H1 (cell line): ENCODE data around the gene SFRP2. TPM values are rescaled to one million over a fixed set of nuclear protein-coding genes. Genes with fewer than 3 reads are reported as not detected.

ENCODE experiments used
- CTCF ChIA-PET: fragments of 300-600 bp; sonication (Branson Sonifier 250); formaldehyde crosslinking; loops from one replicate; lab custom pipeline; 2021; ENCODE audit not compliant: partially characterized antibody; lab: Charles Lee
- POLR2A ChIA-PET: fragments of 300-600 bp; sonication (Branson Sonifier 250); formaldehyde crosslinking; loops from one replicate; lab custom pipeline; 2021; ENCODE audit warnings: inconsistent platforms; ENCODE audit not compliant: partially characterized antibody; lab: Charles Lee
- DNase-seq, 2 experiments: peaks; one replicate each; pipeline versions ENCODE4 v3.0.0 to v3.0.0-alpha.2; 2010 to 2022; ENCODE audit warnings: low spot score in 2 of 2, low read depth in 1 of 2, mixed read lengths in 1 of 2
- FAIRE-seq: peaks from 2 replicates; lab custom pipeline; 2011; peaks lifted over from hg19 to GRCh38; lab: Jason Lieb, UNC
- H2AFZ ChIP-seq: 2 replicates; pipeline ENCODE4 v1.8.1; 2012; ENCODE audit warnings: low read length, inconsistent platforms
- H2AK5ac ChIP-seq: 2 replicates; pipeline ENCODE4 v1.6.1; 2013; ENCODE audit warnings: low read depth, low read length
- H2BK120ac ChIP-seq: replicated peaks from 2 replicates; pipeline ENCODE3; 2013; ENCODE audit warnings: low read depth, low read length, inconsistent platforms
- H2BK12ac ChIP-seq: 2 replicates; pipeline ENCODE4 v1.6.1; 2013; ENCODE audit warnings: low read depth, low read length
- H2BK15ac ChIP-seq: 2 replicates; pipeline ENCODE4 v1.6.1; 2013; ENCODE audit warnings: low read length
- H2BK20ac ChIP-seq: 2 replicates; pipeline ENCODE4 v1.6.1; 2013; ENCODE audit warnings: low read length
- H2BK5ac ChIP-seq: 2 replicates; pipeline ENCODE4 v1.6.1; 2013; ENCODE audit warnings: low read depth, low read length
- H3K14ac ChIP-seq: 2 replicates; pipeline ENCODE4 v1.6.1; 2013; ENCODE audit warnings: inconsistent platforms; ENCODE audit not compliant: insufficient read length
- H3K18ac ChIP-seq: 2 replicates; pipeline ENCODE4 v1.6.1; 2013; ENCODE audit warnings: low read length; ENCODE audit errors: extremely low read depth
- H3K23ac ChIP-seq: 2 replicates; pipeline ENCODE4 v1.6.1; 2013; ENCODE audit warnings: inconsistent platforms; ENCODE audit not compliant: insufficient read length
- H3K23me2 ChIP-seq: 2 replicates; pipeline ENCODE4 v1.6.1; 2013; ENCODE audit warnings: low read depth, low read length
- H3K27ac ChIP-seq: 2 replicates; pipeline ENCODE4 v1.6.1; 2011; ENCODE audit warnings: low read depth, low read length, inconsistent platforms
- H3K27me3 ChIP-seq, 4 experiments: replicated peaks in 1 of 4; 1 replicate in 1 of 4; 2 replicates in 3 of 4; pipeline versions ENCODE4 v1.6.1 to v1.8.1; 2011 to 2013; ENCODE audit warnings: low read length in 3 of 4, mild to moderate bottlenecking in 3 of 4, inconsistent platforms in 2 of 4, mixed read lengths in 2 of 4, moderate library complexity in 1 of 4; ENCODE audit not compliant: control insufficient read depth in 3 of 4, insufficient read depth in 3 of 4; ENCODE audit errors: extremely low read depth in 1 of 4
- H3K36me3 ChIP-seq, 4 experiments: 2 replicates each; pipeline versions ENCODE4 v1.6.1 to v1.8.1; 2011 to 2013; ENCODE audit warnings: mild to moderate bottlenecking in 4 of 4, low read length in 3 of 4, moderate library complexity in 2 of 4, control low read depth in 1 of 4, inconsistent platforms in 1 of 4; ENCODE audit not compliant: insufficient read depth in 4 of 4, control insufficient read depth in 2 of 4
- H3K4ac ChIP-seq: replicated peaks from 2 replicates; pipeline ENCODE3; 2013; ENCODE audit warnings: low read length, low read depth, mixed read lengths, inconsistent platforms; ENCODE audit not compliant: insufficient read length
- H3K4me1 ChIP-seq, 4 experiments: replicated peaks in 1 of 4; 1 replicate in 1 of 4; 2 replicates in 3 of 4; pipeline versions ENCODE4 v1.6.1 to v1.8.1; 2011 to 2013; ENCODE audit warnings: low read length in 3 of 4, inconsistent platforms in 2 of 4, mixed read lengths in 1 of 4; ENCODE audit not compliant: insufficient read depth in 4 of 4, control insufficient read depth in 3 of 4
- H3K4me2 ChIP-seq, 2 experiments: 2 replicates each; pipeline versions ENCODE4 v1.6.1 to v1.8.1; 2011 to 2013; ENCODE audit warnings: low read depth in 2 of 2, low read length in 2 of 2, control low read depth in 1 of 2, inconsistent platforms in 1 of 2, mild to moderate bottlenecking in 1 of 2; ENCODE audit not compliant: insufficient read depth in 1 of 2
- H3K4me3 ChIP-seq, 4 experiments: fragments of 200-600, 300-600 bp in 1 of 4; sonication (generic), shearing (Covaris generic), sonication (Bioruptor Twin) in 1 of 4; 2 replicates each; pipeline versions ENCODE4 v1.5.1 to v1.8.1; 2011 to 2016; ENCODE audit warnings: low read length in 4 of 4, low read depth in 3 of 4, control low read depth in 2 of 4, inconsistent platforms in 2 of 4, mild to moderate bottlenecking in 2 of 4, mixed read lengths in 1 of 4, moderate library complexity in 1 of 4; ENCODE audit not compliant: insufficient read depth in 2 of 4; ENCODE audit errors: extremely low read depth in 1 of 4
- H3K56ac ChIP-seq: replicated peaks from 2 replicates; pipeline ENCODE3; 2013; ENCODE audit warnings: low read depth, mild to moderate bottlenecking, mixed read lengths, low read length, inconsistent platforms; ENCODE audit not compliant: insufficient read length
- H3K79me1 ChIP-seq: 2 replicates; pipeline ENCODE4 v1.6.1; 2013; ENCODE audit warnings: low read depth, low read length, control low read depth
- H3K79me2 ChIP-seq, 2 experiments: 2 replicates each; pipeline versions ENCODE4 v1.6.1 to v1.8.1; 2012 to 2013; ENCODE audit warnings: low read length in 2 of 2, mild to moderate bottlenecking in 2 of 2, inconsistent platforms in 1 of 2; ENCODE audit not compliant: insufficient read depth in 2 of 2, control insufficient read depth in 1 of 2
- H3K9ac ChIP-seq, 4 experiments: replicated peaks in 1 of 4; 1 replicate in 1 of 4; 2 replicates in 3 of 4; pipeline versions ENCODE4 v1.6.1 to v1.8.1; 2011 to 2013; ENCODE audit warnings: low read depth in 3 of 4, low read length in 3 of 4, control low read depth in 2 of 4, mild to moderate bottlenecking in 2 of 4, moderate library complexity in 2 of 4, inconsistent platforms in 1 of 4; ENCODE audit errors: extremely low read depth in 1 of 4
- H3K9me3 ChIP-seq, 2 experiments: 2 replicates each; pipeline versions ENCODE4 v1.6.1 to v1.8.1; 2012 to 2013; ENCODE audit warnings: mild to moderate bottlenecking in 2 of 2, moderate library complexity in 2 of 2, control low read depth in 1 of 2, inconsistent platforms in 1 of 2, low read depth in 1 of 2, low read length in 1 of 2, mixed read lengths in 1 of 2; ENCODE audit not compliant: insufficient read depth in 2 of 2
- H4K20me1 ChIP-seq, 2 experiments: replicated peaks in 1 of 2; 2 replicates each; pipeline versions ENCODE3 to v1.8.1; 2011 to 2013; ENCODE audit warnings: inconsistent platforms in 2 of 2, low read length in 2 of 2, mild to moderate bottlenecking in 1 of 2; ENCODE audit not compliant: insufficient read depth in 2 of 2, control insufficient read depth in 1 of 2
- H4K5ac ChIP-seq: 2 replicates; pipeline ENCODE4 v1.6.1; 2013; ENCODE audit warnings: low read length, low read depth, mixed read lengths, inconsistent platforms; ENCODE audit not compliant: insufficient read length
- H4K8ac ChIP-seq: 2 replicates; pipeline ENCODE4 v1.8.0; 2013; ENCODE audit warnings: mild to moderate bottlenecking, moderate library complexity, low read length, inconsistent platforms; ENCODE audit not compliant: insufficient read depth; ENCODE audit errors: extremely low read depth
- H4K91ac ChIP-seq: replicated peaks from 2 replicates; pipeline ENCODE3; 2013; ENCODE audit warnings: low read length, mixed read lengths, inconsistent platforms; ENCODE audit not compliant: insufficient read length
- CEBPB ChIP-seq: IDR thresholded peaks from 2 replicates; pipeline ENCODE4 v1.6.1; 2012; ENCODE audit warnings: low read depth, low read length
- SP1 ChIP-seq: IDR thresholded peaks from 2 replicates; pipeline ENCODE4 v1.6.1; 2011; ENCODE audit warnings: low read depth, low read length
- polyA plus RNA-seq, 7 experiments: library from polyadenylated mRNA; depleted of rRNA in 3 of 7; stranded (reverse) in 5 of 7; unstranded in 2 of 7; fragments of >200 nt in 5 of 7; fragments of 200-250 nt in 2 of 7; gene quantifications; 1 replicate in 5 of 7; 2 replicates in 1 of 7; 4 replicates in 1 of 7; pipeline versions ENCODE4 v1.2.1 to v1.2.3, GENCODE V29; 2011 to 2013; ENCODE audit warnings: missing spikeins in 2 of 7, mixed read lengths in 2 of 7
- total RNA-seq: library from RNA; stranded (reverse); fragmentation: NEBNext Ultra II Directional; extraction: Animal tissue kit (Norgen Biotek cat#: 25700); gene quantifications from 2 replicates; pipeline ENCODE4 v1.2.1, GENCODE V29; 2021

Gene SFRP2
- total and polyA plus RNA-seq, 2 of the 8 experiments (the other 6 are each of a cell fraction or from before 2014, with no cell fraction given), result 108 to 342 TPM

GRCh38 chr4:153777421-153777820 lies 11.5 kb downstream of the SFRP2 start:
- Histone ChIP-seq H2BK120ac (no peak overlapping the region), H3K79me2 (no peaks in the 10 kb centered on the region), H3K4me2 (no peak overlapping the region), H3K27me3 (no peaks in the 10 kb centered on the region), H3K23me2 (no peaks in the 10 kb centered on the region), H3K9me3 (0 out of 4 replicates have a peak, but pooled peaks cover 0 to 3% of the 10 kb centered on the region in 2 experiments), H3K23ac (no peak overlapping the region), H4K20me1 (peaks cover 3 to 7% of the 10 kb centered on the region in 2 experiments), H4K5ac (no peak overlapping the region), H2BK20ac (no peak overlapping the region), H3K36me3 (peaks cover 5 to 20% (median 16%) of the 10 kb centered on the region in 4 experiments), H3K56ac (no peak overlapping the region), H3K27ac (no peak overlapping the region), H3K14ac (no peak overlapping the region), H2BK12ac (no peak overlapping the region), H3K4ac (no peak overlapping the region), H3K4me1 (peaks cover 0 to 16% (median 5%) of the 10 kb centered on the region in 4 experiments; a peak in 4 of 7 replicates), H4K91ac (no peak overlapping the region), H2AFZ (no peak overlapping the region), H4K8ac (no peak overlapping the region), H3K4me3 (no peak overlapping the region), H2BK15ac (no peak overlapping the region), H3K18ac (no peak overlapping the region), H3K79me1 (no peaks in the 10 kb centered on the region), H2AK5ac (no peak overlapping the region), H3K9ac (no peak overlapping the region), H2BK5ac (no peak overlapping the region)
- FAIRE-seq (no peak), DNase-seq (no peak)
- no peak for TF ChIP-seq SP1
- peak; percentile 24; the same call in 1 of the 2 replicates for TF ChIP-seq CEBPB
- CTCF ChIA-PET, result interaction anchor here (1.0 to 1.3 kb wide), 5 partner anchors 8 to 15 kb away, joined by 3 to 4 read pairs (median 3); partner anchors contain the start of gene SFRP2
- POLR2A ChIA-PET, result interaction anchor here (0.9 to 2.0 kb wide), 4 partner anchors 8 to 151 kb away, joined by 3 to 11 read pairs (median 6); partner anchors contain the start of gene SFRP2
